HG02759 (cell line): ENCODE results near the gene MEG3.

Source experiments
- ATAC-seq: cut with Tn5 transposase; IDR thresholded peaks from one replicate; pipeline ENCODE4 v1.9.1; 2021; ENCODE audit warnings: mild to moderate bottlenecking, moderate library complexity; ENCODE audit not compliant: unreplicated experiment

The MEG3 gene

DNA sequence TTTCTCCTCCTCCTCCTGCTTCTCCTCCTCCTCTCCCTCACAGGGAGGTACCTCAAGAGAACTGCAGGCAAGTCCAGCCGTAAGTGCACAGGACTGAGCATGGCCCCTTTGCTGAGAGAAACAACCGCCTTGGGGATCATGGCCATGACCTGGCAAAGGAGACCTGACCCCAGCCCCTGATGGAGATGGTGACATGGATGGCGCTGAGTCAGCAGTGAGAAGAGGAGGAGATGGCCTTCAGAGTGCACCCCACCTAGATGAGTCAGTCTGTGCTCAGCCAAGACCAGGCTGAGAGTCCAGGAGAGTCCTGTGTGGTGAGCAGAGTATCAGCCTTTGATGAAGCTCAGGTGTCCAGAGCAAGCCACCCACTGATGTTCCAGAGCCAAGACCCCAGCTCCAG is 36.4 kb downstream of the MEG3 start:
- ATAC-seq: no peak

DNA sequence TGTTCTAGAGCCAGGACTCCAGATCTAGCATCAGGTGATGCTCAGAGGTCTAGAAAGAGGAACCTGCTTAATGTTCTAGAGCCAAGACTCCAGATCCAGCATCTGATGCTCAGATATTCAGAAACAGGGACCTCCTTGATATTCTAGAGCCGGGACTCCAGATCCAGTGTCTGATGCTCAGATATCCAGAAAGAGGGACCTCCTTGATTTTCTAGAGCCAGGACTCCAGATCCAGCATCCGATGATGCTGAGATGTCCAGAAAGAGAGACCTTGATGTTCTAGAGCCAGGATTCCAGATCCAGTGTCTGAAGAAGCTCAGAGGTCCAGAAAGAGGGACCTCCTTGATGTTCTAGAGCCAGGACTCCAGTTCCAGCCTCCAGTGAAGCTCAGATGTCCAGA is 36.9 kb downstream of the MEG3 start:
- ATAC-seq: no peak

DNA sequence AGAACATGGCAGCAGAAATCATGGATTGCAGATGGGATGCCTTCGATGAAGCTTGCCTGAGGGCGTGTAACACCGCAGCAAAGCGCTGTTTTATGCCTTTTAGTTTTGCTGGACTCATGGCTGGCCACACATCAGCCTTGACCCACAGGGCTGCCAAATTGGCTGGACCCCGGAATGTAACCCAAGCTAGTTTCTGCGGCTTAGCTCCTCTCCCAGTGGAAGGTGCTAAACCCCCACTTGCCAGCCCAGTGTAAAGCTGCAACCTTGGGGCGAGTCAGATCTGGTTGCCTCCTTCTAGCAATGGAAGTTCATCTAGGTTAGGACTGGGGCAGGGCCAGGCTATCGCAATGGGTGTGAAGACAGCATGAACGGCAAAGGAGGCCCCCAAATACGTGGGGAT is 38.3 kb downstream of the MEG3 start:
- no peak for ATAC-seq

DNA sequence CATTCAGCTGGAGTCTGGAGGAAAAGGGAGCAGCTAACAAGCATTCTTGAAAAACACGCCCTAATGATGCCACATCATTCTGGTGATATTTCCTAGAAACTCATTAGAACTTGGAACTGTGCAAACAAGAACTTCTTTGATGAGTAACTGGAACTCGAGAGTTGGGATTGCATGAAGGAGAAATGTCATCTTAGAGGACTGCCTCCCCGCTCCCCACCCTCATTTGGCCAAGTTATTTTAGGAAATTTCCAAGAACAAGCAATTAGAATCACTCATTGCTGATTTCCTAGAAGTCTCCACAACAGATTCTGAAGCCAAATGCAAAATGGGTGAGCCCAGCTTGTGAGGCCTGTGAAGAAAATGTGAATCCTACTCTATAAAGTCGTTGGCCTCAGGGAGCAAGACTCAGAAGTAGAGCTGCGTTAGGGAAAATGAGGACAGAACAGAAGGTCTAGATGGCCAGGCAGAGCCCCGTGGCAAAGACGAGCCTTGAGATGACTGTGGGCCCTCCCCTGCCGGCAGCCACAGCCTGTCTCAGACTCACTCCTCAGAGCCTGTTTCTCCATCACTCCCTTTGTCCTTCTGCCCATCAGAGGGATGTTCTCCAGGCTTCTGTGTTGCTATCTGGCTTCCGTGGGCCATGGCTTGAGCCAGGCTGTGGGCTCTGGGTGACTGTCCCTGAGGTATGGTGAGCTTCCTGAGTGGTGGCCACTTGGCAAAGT is 39.2 kb downstream of the MEG3 start:
- ATAC-seq: no peak

DNA sequence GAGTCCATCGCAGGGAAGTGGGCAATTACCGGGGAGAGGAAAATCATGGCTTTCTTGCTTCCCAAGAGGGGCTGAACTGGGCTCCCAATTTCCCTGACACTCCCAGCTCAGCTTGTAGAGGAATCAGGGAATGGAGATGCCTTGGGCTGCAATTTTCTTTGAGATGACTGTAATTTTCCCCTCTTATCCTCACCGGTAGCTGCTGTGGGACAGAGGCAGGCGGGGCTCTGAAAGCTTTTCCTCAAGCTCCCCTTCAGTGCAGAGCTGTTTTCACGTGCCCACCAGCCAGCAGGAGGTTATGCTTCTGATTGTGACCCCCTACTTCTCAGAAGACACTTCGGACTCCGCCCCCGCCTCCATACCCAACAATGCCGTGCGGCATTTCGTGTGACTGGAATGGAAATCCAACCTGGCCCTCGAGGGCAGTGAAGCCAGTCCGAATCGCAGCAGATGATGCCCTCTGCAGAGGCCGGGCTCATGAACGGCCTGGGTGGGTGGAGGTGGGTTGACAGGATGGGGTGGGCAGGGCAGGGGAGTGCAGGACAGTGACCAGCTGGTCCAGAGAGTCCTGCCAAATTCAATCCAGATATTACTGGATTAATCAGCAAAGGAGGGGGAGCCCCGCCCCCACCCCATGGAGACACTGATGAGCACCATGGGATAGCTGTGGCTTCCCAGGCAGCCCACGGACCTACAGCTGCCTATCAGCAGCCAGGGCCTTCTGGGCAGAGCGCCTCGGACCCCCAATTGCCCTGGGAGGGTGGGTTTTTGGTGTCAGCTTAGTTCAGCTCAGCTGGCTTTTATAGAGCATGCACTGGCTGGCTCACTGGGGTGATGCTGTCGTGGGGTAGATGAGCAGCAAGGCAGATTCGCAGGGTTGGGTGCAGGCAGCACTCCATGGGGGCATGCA is 40.0 kb downstream of the MEG3 start:
- ATAC-seq: no peak

DNA sequence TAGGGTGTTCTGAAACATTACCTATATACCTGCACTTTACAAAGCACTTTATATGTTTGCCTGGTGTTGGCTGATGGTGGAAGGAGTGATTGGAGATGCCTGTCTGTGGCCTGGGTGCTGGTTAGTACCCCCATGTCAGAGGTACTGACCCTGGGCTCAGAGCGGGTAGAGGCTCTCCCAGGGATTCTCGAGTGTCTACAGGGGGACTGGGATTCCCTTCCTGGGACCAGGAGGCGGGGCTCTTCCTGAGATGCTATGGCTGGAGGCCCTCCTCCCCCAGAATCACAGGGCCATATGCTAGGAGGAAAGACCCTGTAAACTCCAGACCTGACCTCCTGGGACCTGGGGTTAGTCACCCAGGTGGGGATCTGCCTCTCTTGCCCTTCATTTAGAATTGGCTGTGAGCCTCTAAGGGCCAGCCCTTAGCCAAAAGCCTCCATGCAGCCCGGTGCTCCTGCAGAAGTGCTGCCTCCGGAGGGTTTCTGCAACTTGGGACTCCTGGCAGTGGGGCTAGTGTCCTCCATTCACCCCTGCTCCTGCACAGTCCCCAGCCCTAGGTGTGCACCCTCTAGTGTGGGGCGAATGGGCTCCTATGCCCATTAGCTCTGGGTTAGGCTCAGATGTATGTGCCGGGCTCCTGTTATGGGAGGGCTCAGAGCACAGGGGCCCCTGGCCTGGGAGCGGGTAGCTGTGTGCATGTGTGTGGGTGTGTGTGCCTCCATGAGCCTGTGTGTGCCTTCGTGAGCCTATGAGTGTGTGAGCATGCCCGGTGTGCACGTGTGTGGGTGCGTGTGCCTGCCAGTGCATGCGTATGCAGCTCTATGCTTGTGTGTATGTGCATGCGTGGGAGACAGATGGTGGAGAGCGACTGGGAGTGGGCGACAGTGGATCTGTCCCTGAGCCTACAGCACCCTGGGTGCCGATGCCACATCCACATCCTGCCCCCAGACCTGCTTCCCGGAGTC is 41.0 kb downstream of the MEG3 start:
- no peak for ATAC-seq

DNA sequence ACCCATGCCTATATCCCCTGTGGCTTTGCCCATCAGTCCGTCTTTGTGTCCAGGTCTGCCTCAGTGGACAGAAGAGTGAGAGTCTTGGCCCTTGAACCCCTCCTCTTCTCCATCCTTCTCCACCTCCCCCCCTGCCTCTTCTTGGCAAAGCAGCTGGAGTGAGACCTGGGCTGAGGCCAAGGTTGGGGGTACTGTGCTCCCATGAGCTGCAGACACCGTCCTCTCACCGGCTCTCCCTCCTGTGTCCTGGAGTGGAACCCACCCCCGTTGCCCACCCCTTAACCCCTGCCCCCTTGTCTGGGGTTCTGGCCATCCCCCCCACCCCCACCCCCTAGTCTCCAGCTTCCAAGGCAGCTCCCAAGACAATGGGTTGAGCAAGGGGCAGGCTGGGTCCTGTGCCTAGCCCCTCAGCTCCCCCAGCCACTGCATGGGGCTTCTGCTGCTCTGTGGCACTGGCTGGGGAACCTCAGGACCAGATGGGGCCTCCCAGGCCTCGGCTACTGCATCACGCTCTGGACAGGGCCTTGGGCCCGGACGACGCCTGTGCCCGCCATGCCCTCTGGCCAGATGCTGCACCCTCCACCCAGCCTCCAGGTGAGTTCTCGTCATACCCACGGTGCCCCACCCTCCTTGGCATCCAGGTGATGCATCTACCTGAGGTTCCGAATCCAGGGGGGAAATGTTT is 41.9 kb downstream of the MEG3 start:
- no peak for ATAC-seq

DNA sequence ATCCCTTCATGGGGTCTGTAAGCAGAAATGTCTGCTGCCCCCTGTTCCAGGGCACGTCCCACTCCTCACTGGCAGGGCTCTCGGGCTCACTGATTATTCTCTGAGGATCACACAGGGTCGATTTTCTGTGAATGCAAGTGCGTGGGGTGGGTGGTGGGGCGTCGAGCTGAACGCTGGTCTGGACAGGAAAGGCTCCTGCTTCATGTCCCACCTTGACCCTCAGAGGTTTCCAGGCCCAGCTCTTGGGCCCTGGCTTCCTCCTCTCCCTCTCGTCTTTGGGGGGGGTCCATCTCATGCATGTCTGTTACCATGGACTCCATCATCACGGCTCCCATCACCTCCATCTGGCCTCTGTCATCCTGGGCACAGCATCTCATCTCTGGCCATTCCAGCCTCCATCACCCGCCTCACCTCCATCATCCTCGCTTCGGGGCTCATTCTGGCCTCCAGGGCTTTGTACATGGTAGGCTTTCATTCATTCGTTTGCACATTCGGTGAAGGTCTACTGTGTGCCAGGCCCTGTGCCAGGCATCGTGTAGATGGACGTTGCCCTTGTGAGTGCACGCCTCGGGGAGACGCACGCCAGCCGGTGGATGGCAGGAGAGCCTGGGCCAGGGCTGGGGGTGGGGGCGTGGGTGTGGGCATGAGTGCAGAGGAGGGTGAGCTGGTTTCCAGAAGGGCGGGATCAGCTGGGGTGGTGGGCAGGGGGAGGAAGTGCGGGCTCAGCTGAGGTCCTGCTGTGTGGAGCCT is 42.9 kb downstream of the MEG3 start:
- no peak for ATAC-seq

DNA sequence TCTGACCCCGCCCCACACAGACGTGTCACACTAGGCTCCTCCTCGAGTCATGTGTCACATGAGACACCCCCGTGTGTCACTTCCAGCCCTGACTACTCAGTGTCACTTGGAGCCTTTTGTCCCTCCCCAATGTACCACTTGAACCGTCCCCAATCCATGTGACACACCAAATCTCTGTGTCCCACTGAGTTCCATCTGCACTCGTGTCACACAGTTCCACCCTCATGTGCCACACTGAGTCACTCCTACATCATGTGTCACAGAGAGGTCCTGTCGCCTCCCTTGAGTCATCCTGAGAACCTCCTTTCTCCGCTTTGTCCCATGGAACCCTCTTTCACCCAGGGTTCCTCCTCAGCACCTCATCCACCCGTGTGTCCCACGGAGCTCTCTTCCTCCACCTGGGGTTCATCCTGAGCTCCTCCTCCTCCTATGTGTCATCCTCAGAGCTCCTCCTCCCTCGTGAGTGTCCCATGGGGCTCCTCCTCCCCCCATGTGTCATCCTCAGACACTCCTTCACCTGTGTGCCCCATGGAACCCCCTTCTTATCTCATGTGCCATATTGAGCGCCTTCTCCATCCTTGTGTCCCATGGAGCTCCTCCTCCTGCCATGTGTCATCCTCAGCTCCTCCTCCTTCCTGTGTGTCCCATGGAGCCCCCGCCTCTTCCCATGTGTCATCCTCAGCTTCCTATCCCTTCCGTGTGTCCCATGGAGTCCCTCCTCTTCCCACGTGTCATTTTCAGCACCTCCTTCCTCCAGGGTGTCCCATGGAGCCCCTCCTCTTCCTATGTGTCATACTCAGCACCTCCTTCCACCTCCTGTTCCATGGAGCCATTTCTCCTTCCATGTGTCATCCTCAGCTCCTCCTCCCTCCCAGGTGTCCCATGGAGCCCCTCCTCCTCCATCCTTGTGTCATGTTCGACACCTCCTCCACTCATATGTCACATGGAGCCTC is 45.6 kb downstream of the MEG3 start:
- ATAC-seq: no peak

DNA sequence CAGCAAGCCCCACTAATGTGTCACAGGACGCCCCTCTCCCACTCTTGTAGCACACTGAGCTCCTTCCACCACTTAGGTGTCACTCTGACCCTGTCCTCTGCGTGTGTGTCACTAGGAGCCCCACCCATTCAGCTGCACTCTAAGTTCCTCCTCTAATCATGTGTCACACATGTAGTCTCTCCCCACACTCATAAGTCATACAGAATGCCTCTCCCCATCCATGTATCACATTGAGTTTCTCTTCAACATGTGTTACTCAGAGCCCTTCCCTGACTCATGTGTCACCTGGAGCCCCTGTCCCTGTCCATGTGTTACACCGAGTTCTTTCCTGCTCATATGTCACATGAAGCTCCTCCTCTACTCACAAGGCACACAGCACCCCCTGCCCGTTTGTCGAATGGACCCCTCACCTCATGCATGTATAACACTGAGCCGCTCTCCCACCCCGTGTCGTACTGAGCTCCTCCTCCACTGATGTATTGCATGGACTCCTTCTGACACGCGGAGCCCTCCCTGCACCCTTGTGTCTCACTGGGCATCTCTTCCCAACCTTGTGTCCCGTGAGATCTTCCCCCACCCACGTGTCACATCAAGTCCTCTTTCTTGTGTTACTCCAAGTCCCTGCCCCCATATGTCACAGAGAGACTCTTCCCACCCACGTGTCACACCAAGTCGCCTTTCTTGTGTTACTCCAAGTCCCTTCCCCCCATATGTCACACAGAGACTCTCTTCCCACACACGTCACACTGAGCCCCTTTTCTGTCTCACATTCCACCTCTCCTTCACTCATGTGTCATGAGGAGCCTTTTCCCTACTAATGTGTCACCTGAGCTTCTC is 46.6 kb downstream of the MEG3 start:
- ATAC-seq: no peak

DNA sequence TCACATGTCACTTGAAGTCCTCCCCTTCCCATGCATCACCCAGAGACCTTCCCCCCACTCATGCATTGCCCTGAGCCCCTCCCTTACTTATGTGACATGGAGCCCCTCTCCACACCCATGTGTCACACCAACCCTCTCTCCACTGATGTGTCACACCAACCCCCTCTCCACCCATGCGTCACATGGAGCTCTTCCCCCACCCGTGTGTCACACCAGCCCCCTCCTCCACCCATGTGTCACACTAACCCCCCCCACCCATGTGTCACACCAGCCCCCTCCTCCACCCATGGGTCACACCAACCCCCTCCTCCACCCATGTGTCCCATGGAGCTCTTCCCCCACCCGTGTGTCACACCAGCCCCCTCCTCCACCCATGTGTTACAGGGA is 47.2 kb downstream of the MEG3 start:
- no peak for ATAC-seq

DNA sequence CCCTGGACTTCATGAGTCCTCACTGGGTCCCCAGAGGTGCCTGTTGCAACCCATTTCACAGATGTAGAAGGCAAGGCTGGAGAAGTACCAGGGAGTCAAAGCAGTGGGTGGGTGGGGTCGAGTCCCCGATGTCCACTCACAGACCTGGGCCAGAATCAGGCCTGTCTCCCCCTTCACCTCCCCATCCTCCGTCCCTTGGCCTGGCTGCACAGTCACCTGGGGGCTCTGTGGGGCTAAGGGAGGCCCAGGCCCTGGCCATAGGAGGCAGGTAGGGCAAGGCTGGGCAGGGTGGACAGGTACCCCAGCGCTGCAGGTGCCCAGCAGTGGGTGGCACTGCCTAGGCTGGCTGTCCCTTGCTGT is 48.1 kb downstream of the MEG3 start:
- no peak for ATAC-seq

DNA sequence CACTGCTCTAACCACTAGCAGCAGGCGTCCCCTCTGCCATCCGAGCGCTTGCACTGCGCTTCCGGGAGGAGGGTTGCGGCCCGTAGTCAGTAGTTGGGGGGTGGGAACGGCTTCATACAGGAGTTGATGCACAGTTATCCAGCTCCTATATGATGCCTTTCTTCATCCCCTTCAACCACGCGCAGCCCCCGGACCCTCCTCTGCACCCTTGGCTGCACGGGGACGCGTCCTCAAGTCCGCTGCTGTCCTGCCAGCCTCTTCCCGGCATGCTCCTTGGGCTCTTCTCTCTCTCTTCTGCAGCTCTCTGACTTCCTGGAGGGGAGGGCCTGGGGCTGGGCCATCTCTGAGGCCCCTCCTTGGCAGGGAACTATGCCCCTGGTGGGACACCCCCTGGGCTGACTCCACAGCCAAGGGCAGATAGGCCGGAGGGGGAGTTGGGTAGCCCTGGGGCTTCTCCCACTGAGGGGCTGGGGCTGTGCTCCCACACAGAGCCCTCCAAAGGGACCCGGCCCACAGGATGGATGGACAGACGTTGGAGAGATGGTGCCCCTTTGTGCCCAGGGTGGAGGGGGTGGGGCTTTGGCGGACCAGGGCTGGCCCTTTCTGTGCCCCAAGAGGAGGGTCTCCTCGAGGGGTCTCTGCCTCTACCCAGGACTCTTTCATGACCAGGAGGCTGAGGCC is 48.6 kb downstream of the MEG3 start:
- ATAC-seq: no peak

DNA sequence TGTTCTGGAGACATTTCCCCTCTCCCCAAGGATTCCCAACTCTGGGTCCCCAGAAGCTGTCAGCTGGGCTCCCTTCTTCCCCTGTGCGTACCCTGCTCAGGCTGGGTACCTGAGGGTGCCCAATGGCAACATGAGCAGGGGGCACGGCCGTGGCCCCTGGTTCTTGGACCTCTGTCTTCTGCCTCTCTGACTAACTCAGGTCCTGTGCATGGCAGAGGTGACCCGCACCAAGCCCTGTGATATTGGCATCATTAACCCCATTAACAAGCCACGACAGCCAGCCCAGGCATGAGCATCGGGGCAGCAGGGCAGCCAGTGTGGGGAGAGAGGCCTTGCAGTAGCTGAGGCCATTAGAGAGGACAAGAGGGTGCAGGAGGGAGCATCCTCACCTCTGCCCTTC is 49.2 kb downstream of the MEG3 start:
- no peak for ATAC-seq

DNA sequence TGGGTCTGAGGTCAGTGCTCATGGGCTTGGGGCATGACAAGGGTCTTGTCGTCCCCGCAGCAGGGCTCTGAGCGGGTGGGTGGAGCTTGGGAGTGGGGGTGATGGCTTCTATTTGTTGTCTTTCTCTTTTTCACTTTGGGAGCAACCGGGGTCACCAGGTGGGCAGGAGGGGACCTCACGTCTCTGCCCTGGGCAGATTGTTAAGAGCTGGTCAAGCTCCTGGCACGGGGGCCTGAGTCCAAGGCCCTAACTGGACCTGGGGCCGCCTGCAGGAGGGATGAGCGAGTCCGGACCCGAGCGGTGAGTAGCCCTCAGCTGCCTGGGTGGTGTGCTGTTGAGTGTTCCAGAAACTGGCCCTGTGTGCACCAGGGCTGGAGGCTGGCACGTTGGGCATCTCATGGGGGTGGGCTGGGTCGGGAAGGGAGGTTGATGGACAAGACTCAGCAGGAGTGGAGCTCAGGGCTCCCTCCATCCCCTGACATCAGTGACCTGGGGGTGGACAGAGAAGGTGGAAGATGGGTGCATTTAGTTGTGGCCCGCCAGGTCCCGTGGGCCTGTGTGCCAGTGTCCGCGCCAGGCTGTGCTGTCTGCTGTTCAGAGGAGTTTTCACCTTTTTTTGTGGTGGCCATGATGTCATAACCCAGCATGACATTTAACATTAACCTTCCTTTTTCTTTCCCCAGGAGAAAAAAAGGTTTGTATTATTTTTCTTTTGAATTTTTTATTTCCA is 50.1 kb downstream of the MEG3 start:
- ATAC-seq: no peak

DNA sequence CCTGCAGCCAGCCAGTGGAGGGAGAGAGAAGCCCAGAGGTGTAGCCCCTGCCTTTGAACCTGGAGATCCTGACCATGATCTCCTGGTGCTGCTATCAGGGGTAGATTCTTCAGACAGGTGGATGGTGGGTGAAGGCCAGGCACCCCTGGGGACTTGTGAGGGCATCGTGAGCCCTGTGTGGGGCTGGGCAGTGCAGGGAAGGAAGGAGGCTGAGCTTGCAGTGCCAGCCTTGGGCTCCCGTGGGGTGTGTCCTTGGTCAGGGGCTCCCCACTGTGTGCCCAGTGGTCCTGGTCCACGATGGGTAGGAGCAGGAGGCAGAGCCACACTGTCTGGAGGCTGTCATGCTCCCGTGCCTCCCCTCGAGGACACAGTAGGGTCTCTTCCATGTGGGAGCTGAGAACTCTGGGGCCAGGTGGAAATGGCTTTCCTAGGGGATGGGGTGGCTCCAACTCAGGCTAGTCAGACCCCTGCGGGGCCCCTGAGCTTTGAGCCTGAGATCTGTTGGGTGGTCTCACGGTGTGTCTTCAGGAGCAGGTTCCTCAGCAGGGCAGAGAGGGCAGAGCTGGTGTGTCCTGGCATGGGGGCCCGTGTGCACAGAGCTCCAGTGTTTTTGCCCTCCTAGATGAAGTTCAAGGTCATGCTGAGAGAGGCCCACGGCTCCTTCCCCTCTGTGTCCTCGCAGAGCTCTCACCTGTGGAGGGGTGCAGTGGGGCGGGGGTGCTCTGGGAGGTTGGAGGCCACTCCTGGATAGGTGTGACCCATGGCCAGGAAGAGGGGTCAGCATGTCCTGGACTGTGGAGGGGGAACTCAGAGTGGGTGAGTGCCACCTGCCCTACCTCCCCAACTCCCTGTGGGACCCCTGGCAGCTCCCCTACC is 52.6 kb downstream of the MEG3 start:
- ATAC-seq: no peak
